Endothelial cell of umbilical vein (primary cell): ENCODE data around the gene ENO4.

Source experiments
- CTCF ChIP-seq, 2 donors: IDR thresholded peaks; 1 replicate in 1 of 2; 2 replicates in 1 of 2; pipeline ENCODE4 v1.5.1; 2011; ENCODE audit warnings: low read length in 2 of 2, mild to moderate bottlenecking in 2 of 2, moderate library complexity in 2 of 2, control low read depth in 1 of 2, inconsistent platforms in 1 of 2, low read depth in 1 of 2; ENCODE audit not compliant: insufficient read depth in 1 of 2; ENCODE audit errors: extremely low read depth in 1 of 2
- EZH2 ChIP-seq: IDR thresholded peaks from 2 replicates; pipeline ENCODE4 v1.6.1; 2012; ENCODE audit warnings: borderline replicate concordance, low read depth, mild to moderate bottlenecking, moderate library complexity, low read length, inconsistent platforms; ENCODE audit not compliant: severe bottlenecking
- MAX ChIP-seq: IDR thresholded peaks from 2 replicates; pipeline ENCODE4 v1.6.1; 2011; ENCODE audit not compliant: insufficient read depth, insufficient read length
- MYC ChIP-seq: IDR thresholded peaks from one replicate; pipeline ENCODE4 v1.6.1; 2011; ENCODE audit warnings: mild to moderate bottlenecking, low read depth, low read length
- POLR2A ChIP-seq: IDR thresholded peaks from 2 replicates; pipeline ENCODE4 v1.6.1; 2012; ENCODE audit warnings: low read depth, mild to moderate bottlenecking, control low read depth, low read length

- no peak for TF ChIP-seq CTCF (IDR thresholded peaks at IDR 0.05; ENCODE audit: extremely low read depth in 1 of 2, insufficient read depth in 1 of 2, low read depth in 1 of 2, low read length in 2 of 2)
- TF ChIP-seq POLR2A = no peak
- no peak for TF ChIP-seq MAX
- no peak for TF ChIP-seq EZH2
- TF ChIP-seq MYC = no peak
Measured at GRCh38 chr10:116864436-116864835, 15.1 kb downstream of the ENO4 start.
